Stromal cell of bone marrow (primary cell): ENCODE results near the gene KIAA1671.
"Not testable (repeated sequence)": the region's sequence is repeated elsewhere in the genome, so short reads cannot be mapped to it uniquely, and the experiment has no call there.

Experiments used
- DNase-seq: peaks from one replicate; pipeline ENCODE4 v3.0.0-alpha.2; 2012; ENCODE audit warnings: low read depth

Gene KIAA1671

DNA sequence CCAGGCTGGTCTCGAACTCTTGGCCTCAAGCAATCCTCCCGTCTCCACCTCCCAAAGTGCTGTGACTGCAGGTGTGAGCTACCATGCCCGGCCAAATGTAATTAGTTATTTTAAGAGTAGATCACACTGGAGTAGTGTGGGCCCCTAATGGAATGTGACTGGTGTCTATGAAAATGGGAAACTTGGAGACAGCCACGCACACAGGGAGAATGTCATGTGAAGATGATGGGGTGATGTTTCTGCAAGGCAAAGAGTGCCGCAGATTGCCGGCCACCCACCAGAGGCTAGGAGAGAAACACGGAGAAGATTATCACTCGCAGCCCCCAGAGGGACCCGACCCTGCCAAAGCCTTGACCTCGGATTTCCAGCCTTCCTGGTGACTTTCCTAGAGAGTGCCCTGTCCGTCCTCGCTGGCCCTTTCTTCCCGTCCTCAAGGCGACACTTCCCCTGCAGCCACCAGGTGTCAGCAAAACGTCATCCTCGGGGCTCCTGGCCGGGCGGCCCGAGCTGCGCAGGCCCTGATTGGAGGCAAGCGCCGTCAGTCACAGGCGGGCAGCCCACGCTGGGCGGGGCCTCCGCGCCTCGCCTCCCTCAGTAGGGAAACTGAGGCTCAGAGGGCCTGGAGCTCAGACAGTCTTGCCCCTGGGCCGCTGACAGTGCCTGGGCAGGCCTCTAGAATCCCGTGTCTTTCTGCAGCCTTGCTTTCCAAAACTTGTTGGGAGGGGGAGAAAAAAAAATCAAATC is 283.2 kb downstream of the KIAA1671 start:
- peak; percentile 36 for DNase-seq

DNA sequence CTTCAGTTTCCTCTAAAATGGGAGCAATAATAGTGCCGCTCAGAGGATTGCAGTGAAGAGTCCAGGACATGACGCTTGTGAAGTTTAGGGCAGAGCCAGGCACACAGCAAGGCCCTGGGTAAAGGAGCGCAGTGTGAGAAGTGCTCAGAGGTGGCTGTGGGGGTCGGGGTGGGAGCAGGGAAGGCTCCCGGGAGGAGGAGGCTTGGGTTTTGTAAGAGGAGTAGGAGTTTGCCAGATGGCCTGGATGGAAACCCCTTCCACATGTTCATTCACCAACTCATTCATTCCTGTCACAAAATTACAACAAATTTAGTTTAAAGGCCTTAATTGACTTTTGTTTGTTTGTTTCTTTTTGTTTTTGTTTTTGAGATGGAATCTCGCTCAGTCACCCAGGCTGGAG is 283.9 kb downstream of the KIAA1671 start:
- no peak for DNase-seq

DNA sequence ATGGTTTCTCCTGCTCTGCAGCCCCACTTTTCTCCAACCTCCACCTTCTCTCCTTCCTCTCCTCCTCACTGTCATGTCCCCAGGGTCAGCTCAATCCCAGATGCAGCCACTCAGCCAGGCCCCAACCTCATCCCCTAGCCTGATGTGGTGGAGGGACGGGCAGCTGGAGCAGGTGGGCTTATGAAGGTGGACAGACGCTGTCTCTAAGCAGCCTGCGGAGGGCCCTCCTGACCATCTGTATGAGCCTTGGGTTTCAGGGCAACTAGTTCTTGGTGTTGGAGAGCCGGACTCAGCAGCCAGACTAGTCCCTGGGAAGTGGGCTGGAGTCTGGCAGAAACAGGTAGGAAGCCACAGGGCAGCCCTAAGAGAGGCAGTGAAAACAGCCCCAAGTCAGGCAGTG is 285.0 kb downstream of the KIAA1671 start:
- DNase-seq, result no peak

DNA sequence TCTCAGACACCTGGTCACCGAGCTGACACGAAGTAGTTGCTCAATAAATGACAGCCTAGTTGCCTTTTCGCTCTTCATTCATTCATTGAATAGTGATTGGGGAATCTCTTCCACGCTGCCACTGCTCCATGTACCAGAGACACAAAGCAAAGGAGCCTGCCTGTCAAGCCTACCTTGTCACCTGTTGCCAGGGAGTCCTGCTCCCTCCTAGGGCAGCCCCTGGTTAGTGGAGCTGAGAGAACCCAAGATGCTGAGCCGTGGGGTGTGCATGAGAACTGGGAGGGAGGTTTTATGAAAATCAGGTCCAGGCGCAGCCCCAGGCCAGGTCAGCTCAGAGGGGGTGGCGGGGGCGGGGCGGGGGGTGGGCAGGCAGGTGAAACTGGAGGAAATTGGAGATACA is 285.5 kb downstream of the KIAA1671 start:
- not testable (repeated sequence) for DNase-seq
